Caki2 (cell line): ENCODE results near the gene SSH2. TPM values are rescaled to one million over a fixed set of nuclear protein-coding genes. Genes with fewer than 3 reads are reported as not detected.
"Not testable (repeated sequence)": the region's sequence is repeated elsewhere in the genome, so short reads cannot be mapped to it uniquely, and the experiment has no call there.

ENCODE experiments used
- DNase-seq: peaks from one replicate; pipeline ENCODE4 v3.0.0-alpha.2; 2015; ENCODE audit warnings: low read depth
- in situ Hi-C: cut with HindIII; loops from 2 replicates; pipeline ENCODE4 v1.10.0; 2016; ENCODE audit warnings: low sequenced_read_pairs, low pct_unique_long_range_greater_than_20kb, mixed read lengths
- total RNA-seq: library from RNA; depleted of rRNA; stranded (reverse); fragments of >200 nt; shearing (Covaris generic); gene quantifications from 2 replicates; pipeline ENCODE4 v1.2.3, GENCODE V29; 2014; ENCODE audit warnings: low replicate concordance

The SSH2 gene
- total RNA-seq, 1 experiment from 2014 or later = 28.6 TPM

DNA sequence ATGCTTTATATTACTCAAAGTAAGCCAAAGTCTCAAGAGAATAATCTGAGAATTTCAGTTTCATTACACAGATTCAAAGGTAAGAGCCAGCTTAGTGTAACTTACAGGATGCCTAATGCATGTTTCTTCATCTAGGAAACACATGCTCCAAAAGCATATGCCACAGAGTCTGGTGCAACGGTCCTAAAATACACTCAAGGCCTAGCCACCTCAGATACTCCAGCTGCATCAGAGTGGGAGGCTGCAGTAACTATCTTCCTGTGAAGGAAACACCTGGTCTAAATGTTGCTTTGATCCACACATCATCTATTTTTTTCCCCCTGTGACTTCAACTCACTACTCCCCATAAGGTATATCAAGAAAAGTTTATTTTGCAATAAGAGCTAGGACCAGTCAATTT is 255.7 kb downstream of the SSH2 start:
- in situ Hi-C loops = loop anchor here (25.0 kb wide), 1 partner anchor 88 kb away; no protein-coding TSS in a partner anchor

DNA sequence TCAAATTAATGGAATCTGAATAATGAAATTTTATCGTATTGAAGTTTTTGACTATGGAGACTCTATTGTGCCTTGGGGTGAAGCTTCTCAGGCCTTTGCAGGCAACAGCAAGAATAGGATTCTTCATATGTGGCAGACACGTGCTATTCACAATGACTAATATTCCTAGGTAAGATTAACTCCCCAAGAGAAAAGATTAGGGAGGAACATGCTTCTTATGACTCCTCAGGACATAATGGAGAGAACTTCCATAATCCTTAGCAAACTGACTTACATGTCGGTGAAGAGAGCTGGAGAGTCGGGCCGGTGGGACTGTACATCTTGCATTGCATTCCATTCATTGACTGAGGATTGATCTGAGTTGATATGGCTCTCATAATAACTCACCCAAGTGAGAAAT is 258.4 kb downstream of the SSH2 start:
- in situ Hi-C loops = loop anchor here (25.0 kb wide), 1 partner anchor 91 kb away; no protein-coding TSS in a partner anchor
- DNase-seq = no peak

More for the DNA sequence above, 255.7 kb downstream of the SSH2 start:
- no peak for DNase-seq

DNA sequence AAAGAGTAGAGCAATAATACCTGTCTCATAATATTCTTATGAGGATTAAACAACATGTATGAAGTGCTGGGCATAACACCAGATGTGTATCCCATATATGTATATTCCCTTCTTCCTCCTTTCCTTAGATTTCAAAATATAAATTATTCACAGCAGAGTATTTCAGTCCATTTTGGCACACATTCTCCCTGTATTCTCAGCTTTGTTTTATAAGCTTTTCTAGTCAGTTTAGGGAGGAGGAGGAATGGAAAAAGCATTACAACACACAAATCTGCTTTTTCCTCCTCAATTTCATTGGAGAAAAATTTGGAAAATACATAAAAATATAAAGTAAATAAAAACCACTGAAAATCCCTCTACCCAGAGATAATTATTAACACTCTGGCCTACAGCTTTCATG is 260.8 kb downstream of the SSH2 start:
- no peak for DNase-seq
- in situ Hi-C loops = loop anchor here (25.0 kb wide), 1 partner anchor 93 kb away; no protein-coding TSS in a partner anchor

DNA sequence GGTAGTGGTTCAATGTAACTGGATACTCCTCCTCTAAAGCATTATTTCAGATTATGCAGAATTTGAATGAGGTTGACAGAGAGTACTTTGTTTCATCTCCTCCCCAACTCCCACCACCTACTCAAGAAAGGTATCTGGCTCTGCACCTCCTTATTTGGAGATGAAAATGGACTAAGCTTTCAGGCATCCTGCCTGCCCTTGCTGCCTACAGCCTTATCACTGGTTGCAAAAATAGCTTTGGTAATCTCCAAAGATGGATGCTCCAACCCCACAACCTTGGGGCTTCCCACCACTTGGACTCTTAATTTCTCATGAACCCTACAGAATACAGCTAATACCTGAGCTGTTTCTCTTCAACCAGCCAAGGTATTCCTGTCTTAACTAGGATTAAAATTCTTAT is 262.1 kb downstream of the SSH2 start:
- in situ Hi-C loops = loop anchor here (25.0 kb wide), 1 partner anchor 94 kb away; no protein-coding TSS in a partner anchor
- DNase-seq = no peak

DNA sequence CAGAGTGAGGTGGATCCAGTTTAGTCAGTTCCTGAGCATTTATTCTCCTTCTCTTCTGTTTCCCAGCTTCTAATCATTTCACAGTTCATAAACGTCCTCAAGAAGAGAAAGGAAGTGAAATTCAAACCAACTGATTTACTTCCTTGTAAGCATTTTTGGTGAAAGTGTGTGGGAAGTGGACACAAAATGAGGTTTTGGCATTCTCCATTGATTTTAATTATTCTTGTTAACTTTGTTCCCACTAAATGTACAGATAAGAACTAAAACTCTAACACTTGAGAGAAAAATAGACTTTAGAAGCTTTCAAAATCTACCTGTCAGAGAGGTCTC is 264.6 kb downstream of the SSH2 start:
- in situ Hi-C loops = loop anchor here (25.0 kb wide), 1 partner anchor 97 kb away; no protein-coding TSS in a partner anchor
- DNase-seq = no peak

DNA sequence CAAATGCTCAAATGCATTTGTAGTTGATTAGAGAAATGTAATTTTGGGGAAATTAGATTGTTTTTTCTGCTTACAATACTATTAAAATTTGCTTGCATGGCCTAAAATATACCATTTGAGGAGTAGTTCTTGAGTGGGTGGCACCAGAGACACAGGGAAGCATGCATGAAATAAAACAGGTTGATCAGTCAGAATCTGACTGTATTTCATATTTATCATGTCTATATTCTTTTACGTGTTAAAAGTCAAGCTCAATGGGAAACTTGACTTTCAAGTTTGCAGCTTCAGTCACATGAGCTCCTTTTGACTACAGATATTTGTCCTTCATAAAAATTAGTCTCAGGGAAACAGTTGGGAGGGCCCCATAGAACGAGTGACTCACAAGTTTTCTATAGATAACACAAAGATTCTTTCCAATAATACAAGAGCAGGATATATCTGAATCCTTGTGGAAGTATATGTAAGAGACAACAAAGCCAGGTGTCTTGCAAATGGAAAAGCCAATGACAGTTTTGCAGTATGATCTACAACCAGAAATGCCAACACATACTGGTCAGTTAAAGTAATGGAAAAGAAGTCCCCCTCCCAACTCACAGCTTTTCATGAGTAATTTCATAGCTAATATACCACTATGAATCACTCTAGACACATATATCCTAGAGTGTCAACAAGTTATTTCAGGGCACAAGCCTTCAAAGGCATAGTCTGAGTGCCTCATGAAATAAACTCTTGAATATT is 265.1 kb downstream of the SSH2 start:
- DNase-seq = no peak
- in situ Hi-C loops = loop anchor here (25.0 kb wide), 1 partner anchor 97 kb away; no protein-coding TSS in a partner anchor

DNA sequence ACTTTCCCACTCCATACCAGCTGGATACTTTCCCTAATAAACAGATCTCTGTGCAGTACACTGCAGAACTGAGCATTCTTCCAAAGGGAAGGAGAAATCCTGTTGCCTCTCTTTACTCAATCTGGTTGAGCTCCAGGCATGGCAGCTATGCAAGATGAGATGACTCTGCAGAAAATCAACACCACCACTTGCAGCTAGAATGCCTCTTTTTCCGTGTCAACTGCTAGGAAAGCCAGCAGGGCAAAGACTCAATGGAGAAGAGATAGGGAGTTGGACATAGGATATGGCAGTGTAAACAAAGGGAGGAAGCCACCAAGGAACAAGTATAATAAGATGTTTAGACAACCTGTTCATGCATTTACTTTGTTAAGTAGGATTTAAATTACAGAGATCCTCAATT is 266.9 kb downstream of the SSH2 start:
- in situ Hi-C loops = loop anchor here (25.0 kb wide), 1 partner anchor 99 kb away; no protein-coding TSS in a partner anchor
- peak; percentile 57 for DNase-seq

DNA sequence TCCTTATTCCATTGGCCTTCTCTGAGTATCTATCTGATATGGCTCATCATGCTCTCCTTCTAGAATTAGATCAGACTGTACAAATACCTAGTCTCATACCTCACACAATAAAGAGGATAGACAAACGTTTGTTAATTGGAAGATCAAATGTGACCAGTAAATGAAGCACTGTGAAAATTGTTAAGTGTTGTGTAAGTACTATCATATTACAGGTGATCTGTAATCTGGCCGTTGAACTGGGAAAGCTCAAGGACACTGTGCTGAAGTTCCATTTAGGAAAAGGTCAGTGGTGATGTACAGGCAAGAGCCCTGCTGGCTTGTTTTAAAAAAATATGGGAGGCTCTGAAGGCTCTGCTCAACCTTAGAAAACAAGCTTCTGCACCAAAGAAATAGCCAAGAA is 268.8 kb downstream of the SSH2 start:
- DNase-seq = no peak
- in situ Hi-C loops = loop anchor here (25.0 kb wide), 1 partner anchor 101 kb away; no protein-coding TSS in a partner anchor

DNA sequence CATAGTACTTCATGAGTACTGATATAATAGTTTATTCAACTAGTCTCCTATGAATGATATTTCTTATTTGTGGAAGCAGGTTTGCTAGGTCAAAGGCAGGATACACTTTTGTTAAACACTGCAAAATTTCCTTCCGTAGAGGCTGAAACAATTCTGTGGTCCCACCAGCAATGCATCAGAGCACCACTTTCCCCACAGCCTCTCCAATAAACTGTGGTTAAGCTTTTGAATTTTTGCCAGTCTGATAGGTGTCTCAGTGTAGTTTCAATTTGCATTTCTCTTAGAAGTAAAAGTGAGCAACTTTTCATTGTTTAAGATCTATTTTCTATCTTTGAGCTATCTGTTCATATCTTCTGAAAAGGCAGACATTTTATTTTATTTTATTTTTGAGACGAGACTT is 270.9 kb downstream of the SSH2 start:
- in situ Hi-C loops = loop anchor here (25.0 kb wide), 1 partner anchor 103 kb away; no protein-coding TSS in a partner anchor
- DNase-seq = no peak

DNA sequence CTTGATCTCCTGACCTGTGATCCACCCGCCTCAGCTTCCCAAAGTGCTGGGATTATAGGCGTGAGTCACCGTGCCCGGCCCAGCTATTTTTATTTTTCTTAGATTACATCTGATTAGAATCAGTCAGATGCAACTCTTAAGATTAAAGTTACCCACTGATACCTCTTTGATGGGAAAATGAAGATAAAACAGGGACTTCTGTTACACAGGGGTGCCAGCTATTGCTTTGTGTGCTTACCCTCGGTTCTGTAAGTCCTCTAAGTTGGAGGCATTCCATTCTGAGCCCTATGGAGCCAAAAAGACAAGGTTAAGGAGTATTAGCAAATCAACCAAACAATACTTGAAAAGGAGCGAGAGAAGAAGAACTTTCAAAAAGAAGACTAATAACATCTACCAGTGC is 274.7 kb downstream of the SSH2 start:
- DNase-seq = no peak
- in situ Hi-C loops = loop anchor here (25.0 kb wide), 1 partner anchor 107 kb away; no protein-coding TSS in a partner anchor

DNA sequence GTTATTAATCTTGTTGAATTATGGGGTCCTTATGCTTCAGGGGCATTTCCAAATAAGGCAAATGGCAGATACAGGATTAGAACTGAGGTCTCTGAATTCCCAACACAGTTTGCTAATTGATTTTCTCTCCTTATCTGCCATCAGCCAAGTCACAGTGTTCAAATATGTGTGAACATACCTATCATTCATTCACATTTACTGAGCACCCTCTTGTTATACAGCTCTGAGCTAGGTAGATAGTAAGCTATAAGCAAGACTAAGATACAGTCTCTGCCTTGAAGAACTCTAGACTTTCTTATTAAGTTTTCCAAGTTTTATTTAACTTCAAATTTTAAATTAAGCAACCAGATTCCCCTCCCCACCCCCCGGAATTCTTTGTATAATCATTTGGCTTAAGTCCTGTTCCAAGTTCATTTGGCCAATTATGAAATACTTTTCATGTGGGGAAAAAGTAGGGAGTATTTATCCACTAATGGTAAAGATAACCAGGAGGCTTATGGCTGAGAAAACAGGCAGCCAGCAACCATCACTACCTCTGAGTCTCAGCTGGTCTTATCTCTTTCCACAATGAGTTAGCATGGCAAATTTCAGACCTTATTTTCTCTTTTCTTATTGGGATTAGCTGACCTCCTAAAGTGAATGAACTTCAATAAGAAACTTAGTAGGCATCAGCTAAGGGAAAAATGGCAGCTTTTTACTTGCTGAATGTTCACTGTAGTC is 275.9 kb downstream of the SSH2 start:
- in situ Hi-C loops = loop anchor here (25.0 kb wide), 1 partner anchor 108 kb away; no protein-coding TSS in a partner anchor
- no peak for DNase-seq

DNA sequence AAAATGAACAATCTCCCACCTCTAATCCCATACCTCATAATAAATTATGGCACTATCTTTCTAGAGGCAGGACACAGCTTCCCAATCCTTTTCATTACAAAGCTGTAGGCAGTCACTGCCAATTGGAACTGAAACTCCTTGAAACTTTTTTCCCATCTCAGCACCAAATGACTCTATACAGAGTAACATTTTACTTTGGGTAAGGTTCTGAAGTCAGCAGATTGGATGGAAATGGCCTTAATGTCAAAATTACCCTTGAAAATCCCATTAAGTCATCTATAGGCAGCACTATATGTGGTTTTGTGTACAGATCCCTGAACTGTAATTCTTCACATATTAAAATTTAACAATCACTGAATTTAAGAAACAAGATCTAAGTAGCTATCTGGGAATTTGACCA is 277.1 kb downstream of the SSH2 start:
- no peak for DNase-seq
- in situ Hi-C loops = loop anchor here (25.0 kb wide), 1 partner anchor 109 kb away; no protein-coding TSS in a partner anchor

DNA sequence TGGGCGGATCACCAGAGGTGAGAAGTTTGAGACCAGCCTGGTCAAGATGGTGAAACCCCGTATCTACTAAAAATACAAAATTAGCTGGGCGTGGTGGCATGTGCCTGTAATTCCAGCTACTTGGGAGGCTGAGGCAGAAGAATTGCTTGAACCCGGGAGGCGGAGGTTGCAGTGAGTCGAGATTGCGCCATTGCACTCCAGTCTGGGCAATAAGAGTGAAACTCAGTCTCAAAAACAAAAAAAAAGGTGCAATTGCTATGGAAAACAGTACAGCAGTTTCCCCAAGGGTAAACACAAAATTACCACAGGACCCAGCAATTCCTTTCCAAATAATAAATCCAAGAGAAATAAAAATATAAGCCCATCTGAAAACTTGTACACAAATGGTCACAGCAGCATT is 278.1 kb downstream of the SSH2 start:
- not testable (repeated sequence) for DNase-seq
- in situ Hi-C loops = loop anchor here (25.0 kb wide), 1 partner anchor 110 kb away; no protein-coding TSS in a partner anchor

DNA sequence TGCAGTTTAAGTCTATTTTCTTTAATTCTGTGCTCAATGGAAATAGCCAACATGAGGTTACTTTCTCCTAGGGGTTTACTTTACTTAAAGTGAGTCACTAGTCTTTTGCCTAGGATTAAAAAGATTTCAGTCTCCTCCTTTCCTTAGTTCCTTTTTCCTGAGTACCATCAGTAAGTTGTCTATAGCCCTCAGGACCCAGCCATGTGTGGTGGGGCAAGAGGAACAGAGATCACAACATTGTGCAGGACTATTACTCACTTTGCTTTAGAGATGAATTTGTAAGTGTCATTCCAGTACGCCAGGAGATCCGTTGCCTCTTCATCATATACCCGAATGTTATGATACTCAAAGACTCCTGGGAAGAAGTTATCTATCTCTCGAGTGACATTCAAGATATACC is 279.6 kb downstream of the SSH2 start:
- in situ Hi-C loops = loop anchor here (25.0 kb wide), 1 partner anchor 112 kb away; no protein-coding TSS in a partner anchor
- DNase-seq = no peak

DNA sequence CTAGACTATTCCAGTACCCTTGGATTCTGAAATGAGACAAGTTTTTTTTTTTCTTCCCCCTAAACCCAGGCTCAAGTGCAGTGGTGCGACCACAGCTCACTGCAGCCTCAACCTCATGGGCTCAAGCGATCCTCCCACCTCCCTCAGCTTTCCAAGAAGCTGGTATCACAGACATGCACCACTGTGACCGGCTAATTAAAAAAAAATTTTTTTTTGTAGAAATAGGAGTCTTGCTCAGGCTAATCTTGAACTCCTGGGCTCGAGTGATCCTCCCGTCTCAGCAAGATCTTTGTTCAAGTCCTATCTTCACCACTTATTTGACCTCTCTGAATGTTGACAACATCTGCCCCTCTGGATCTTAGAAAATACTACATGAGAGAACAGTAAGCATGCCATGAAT is 280.7 kb downstream of the SSH2 start:
- DNase-seq = no peak
- in situ Hi-C loops = no loop called here

DNA sequence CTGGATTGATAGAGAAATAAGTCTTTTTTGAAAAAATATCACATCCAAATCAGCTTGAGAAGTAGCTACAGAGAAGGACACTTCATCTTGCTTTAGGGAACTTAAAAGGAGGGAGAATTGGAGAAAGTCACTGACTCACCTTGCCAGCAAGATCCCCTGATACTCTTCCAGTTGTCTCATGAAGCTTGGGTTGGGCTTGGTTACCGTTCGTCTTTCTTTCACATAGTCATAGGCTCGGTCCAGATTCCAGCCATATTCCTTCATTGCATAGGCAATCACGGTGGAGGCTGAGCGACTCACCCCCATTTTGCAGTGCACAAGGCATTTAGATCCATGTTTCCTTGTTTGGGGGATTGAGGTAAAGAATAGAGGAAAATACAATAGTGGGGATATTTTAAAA is 282.0 kb downstream of the SSH2 start:
- in situ Hi-C loops = no loop called here
- DNase-seq = no peak

DNA sequence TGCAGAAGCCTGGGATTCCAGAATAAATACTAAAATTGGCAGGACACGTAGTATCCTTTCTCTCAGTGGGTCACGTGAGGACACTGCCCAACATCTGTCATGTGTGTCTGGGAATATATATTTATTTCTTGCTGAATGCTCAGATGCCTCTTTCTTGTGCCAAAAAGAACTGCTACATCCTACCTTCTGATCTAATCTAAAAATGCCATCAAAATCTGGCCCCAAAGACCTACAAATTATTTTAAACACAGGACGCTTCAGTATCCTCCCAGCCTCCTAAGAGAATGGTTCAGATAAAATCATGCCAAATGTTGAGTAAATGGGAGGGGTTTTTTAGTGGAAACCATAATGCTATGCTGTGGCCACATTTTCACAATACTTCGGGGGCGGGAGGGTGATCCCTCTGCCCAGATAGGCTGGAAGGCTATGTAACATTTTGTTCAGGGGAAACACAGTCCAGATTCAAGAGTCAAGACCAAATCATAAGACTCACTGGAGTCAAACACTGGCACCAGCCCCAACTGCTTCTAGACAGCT is 284.4 kb downstream of the SSH2 start:
- DNase-seq = no peak
- in situ Hi-C loops = no loop called here

DNA sequence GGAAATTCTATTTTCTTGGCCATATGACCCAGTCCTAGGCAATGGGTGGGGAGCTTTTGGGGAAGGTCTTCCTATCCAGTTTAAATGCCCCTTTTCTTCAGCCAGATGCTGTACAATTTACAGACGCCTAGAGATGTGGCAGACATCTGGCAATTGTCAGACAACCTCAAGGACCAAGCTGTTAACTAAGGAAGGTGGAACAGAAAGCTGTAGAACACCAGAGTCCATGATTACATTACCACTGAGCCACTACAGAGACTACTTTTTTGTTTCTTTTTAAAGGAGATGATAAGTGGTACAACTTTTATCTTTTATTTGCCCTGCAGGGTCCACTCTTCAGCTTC is 286.2 kb downstream of the SSH2 start:
- in situ Hi-C loops = no loop called here
- no peak for DNase-seq

DNA sequence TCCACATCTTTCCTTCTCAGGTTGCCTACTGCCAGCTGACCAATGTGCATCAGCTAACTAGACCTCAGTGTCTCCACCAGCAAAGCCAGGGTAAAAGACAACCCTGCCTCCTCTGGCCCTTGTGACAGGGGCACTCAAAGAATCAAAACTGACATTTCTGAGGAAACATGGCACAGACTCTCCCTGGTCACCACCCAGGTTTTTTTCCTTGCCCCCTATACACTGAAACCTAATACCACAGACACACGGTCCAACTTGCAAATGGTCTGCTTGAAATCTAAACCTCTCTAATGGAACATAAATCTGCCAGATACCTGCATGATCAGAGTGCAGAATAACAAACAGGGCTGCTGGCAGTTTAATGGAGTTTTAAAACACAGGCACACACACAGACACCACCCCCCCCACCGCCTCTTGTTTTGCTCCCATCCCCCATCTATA is 287.8 kb downstream of the SSH2 start:
- in situ Hi-C loops = no loop called here
- peak; percentile 77 for DNase-seq
